KMS-11 (cell line): ENCODE measurements around the gene TRAPPC2B.
"Not testable (repeated sequence)": the region's sequence is repeated elsewhere in the genome, so short reads cannot be mapped to it uniquely, and the experiment has no call there.

Source experiments
- H2AFZ ChIP-seq: fragments of 200-600 bp; sonication (generic); 2 replicates; pipeline ENCODE4 v1.6.1; 2016; ENCODE audit warnings: antibody characterized with exemption, mixed run types, low read depth
- H3K27ac ChIP-seq: fragments of 200-600 bp; sonication (generic); 2 replicates; pipeline ENCODE4 v1.6.1; 2016; ENCODE audit warnings: mild to moderate bottlenecking, mixed run types
- H3K27me3 ChIP-seq: fragments of 200-600 bp; sonication (generic); 2 replicates; pipeline ENCODE4 v1.6.1; 2017; ENCODE audit warnings: mild to moderate bottlenecking, low read depth, mixed run types, moderate library complexity; ENCODE audit not compliant: insufficient read depth
- H3K36me3 ChIP-seq: fragments of 200-600 bp; sonication (generic); 2 replicates; pipeline ENCODE4 v1.6.1; 2017; ENCODE audit warnings: mild to moderate bottlenecking, mixed run types; ENCODE audit not compliant: insufficient read depth
- H3K4me1 ChIP-seq: fragments of 200-600 bp; sonication (generic); 2 replicates; pipeline ENCODE4 v1.6.1; 2016; ENCODE audit warnings: mild to moderate bottlenecking, low read depth, mixed run types; ENCODE audit not compliant: poor library complexity, severe bottlenecking
- H3K4me2 ChIP-seq: fragments of 200-600 bp; sonication (generic); 2 replicates; pipeline ENCODE4 v1.7.0; 2016; ENCODE audit warnings: mild to moderate bottlenecking, mixed run types
- H3K4me3 ChIP-seq: fragments of 200-600 bp; sonication (generic); IDR thresholded peaks from 2 replicates; pipeline ENCODE4 v1.6.1; 2017; ENCODE audit warnings: low read depth, low read length, mixed read lengths; ENCODE audit not compliant: insufficient read depth
- H3K79me2 ChIP-seq: fragments of 200-600 bp; sonication (generic); 2 replicates; pipeline ENCODE4 v1.6.1; 2016; ENCODE audit warnings: low read depth, mixed run types; ENCODE audit not compliant: insufficient read depth
- H3K9ac ChIP-seq: fragments of 200-600 bp; sonication (generic); 2 replicates; pipeline ENCODE4 v1.6.1; 2016; ENCODE audit warnings: mild to moderate bottlenecking, mixed run types
- H4K20me1 ChIP-seq: fragments of 200-600 bp; sonication (generic); 2 replicates; pipeline ENCODE4 v1.6.1; 2016; ENCODE audit warnings: mild to moderate bottlenecking, mixed run types; ENCODE audit not compliant: insufficient read depth
- TF ChIP-seq, protein P1 (sequence below): fragments of 200-600 bp; sonication (generic); conservative IDR thresholded peaks from 2 replicates; pipeline ENCODE4 v1.6.1; 2017; ENCODE audit warnings: low read depth, mild to moderate bottlenecking, antibody characterized with exemption, low read length, moderate library complexity, mixed read lengths

The TRAPPC2B gene

DNA sequence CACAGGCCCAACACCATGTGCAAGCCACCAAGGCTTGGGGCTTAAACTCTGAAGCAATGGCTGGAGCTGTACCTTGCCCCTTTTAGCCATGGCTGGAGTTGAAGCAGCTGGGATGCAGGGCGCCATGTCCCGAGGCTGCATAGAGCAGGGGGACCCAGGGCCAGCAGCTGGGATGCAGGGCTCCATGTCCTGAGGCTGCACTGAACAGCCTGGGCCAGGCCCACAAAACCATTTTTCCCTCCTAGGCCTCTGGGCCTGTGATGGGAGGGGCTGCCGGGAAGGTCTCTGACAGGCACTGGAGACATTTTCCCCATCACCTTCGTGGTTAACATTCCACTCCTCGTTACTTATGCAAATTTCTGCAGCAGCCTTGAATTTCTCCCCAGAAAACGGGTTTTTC, 10.8 kb downstream of the TRAPPC2B start:
- no peak overlapping the region for H3K27ac ChIP-seq
- H3K4me1 ChIP-seq = no peaks in the 10 kb centered on the region
- no peak overlapping the region for H2AFZ ChIP-seq
- TF ChIP-seq, protein P1, sequence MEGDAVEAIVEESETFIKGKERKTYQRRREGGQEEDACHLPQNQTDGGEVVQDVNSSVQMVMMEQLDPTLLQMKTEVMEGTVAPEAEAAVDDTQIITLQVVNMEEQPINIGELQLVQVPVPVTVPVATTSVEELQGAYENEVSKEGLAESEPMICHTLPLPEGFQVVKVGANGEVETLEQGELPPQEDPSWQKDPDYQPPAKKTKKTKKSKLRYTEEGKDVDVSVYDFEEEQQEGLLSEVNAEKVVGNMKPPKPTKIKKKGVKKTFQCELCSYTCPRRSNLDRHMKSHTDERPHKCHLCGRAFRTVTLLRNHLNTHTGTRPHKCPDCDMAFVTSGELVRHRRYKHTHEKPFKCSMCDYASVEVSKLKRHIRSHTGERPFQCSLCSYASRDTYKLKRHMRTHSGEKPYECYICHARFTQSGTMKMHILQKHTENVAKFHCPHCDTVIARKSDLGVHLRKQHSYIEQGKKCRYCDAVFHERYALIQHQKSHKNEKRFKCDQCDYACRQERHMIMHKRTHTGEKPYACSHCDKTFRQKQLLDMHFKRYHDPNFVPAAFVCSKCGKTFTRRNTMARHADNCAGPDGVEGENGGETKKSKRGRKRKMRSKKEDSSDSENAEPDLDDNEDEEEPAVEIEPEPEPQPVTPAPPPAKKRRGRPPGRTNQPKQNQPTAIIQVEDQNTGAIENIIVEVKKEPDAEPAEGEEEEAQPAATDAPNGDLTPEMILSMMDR = no peak
- no peak overlapping the region for H3K4me2 ChIP-seq
- H3K4me3 ChIP-seq = no peak overlapping the region
- no peaks in the 10 kb centered on the region for H3K27me3 ChIP-seq
- no peaks in the 10 kb centered on the region for H4K20me1 ChIP-seq
- no peaks in the 10 kb centered on the region for H3K36me3 ChIP-seq
- no peak overlapping the region for H3K9ac ChIP-seq
- no peaks in the 10 kb centered on the region for H3K79me2 ChIP-seq

DNA sequence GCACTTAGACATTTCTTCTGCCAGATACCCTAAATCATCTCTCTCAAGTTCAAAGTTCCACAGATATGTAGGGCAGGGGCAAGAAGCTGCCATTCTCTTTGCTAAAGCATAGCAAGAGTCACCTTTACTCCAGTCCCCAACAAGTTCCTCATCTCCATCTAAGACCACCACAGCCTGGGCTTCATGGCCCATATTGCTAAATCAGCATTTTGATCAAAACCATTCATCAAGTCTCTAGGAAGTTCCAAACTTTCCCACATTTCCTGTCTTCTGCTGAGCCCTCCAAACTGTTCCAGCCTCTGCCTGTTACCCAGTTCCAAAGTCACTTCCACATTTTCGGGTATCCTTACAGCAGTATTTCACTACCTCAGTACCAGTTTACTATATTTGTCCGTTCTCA, 11.3 kb downstream of the TRAPPC2B start:
- H3K27me3 ChIP-seq, H2AFZ ChIP-seq, H3K4me3 ChIP-seq, H4K20me1 ChIP-seq, H3K36me3 ChIP-seq, H3K4me2 ChIP-seq, H3K4me1 ChIP-seq, H3K9ac ChIP-seq, H3K79me2 ChIP-seq, H3K27ac ChIP-seq: not testable (repeated sequence)

DNA sequence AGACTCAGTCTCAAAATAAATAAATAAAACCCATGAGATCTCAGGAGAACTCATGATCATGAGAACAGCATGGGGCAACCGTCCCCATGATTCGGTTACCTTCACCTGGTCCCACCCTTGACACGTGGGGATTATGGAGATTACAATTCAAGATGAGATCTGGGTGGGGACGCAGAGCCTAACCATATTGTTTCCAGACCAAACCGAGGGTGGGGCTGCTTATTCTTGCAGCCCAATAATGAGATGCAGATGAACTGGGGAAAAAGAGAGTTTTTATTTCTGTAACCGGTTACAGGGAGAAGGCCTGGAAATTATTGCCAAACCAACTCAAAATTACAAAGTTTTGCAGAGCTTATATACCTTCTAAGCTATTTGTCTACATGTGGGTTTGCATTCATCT, 12.8 kb downstream of the TRAPPC2B start:
- H3K4me3 ChIP-seq = no peak overlapping the region
- H3K4me2 ChIP-seq = no peak overlapping the region
- TF ChIP-seq, protein P1 = no peak
- H3K27ac ChIP-seq = no peak overlapping the region
- H3K36me3 ChIP-seq = no peaks in the 10 kb centered on the region
- no peaks in the 10 kb centered on the region for H3K27me3 ChIP-seq
- H3K79me2 ChIP-seq = no peaks in the 10 kb centered on the region
- H4K20me1 ChIP-seq = no peaks in the 10 kb centered on the region
- no peak overlapping the region for H2AFZ ChIP-seq
- H3K4me1 ChIP-seq = no peaks in the 10 kb centered on the region
- no peak overlapping the region for H3K9ac ChIP-seq

DNA sequence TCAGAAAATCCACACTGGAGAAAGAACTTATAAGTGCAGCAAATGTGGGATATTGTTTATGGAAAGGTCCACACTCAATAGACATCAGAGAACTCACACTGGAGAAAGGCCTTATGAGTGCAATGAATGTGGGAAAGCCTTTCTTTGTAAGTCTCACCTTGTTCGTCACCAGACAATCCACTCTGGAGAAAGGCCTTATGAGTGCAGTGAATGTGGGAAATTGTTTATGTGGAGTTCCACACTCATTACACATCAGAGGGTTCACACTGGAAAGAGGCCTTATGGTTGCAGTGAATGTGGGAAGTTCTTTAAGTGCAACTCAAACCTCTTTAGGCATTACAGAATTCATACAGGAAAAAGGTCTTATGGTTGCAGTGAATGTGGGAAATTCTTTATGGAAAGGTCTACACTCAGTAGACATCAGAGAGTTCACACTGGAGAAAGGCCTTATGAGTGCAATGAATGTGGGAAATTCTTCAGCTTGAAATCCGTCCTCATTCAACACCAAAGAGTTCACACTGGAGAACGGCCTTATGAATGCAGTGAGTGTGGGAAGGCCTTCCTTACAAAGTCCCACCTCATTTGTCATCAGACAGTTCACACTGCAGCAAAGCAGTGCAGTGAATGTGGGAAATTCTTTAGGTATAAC, 14.3 kb downstream of the TRAPPC2B start:
- H3K4me2 ChIP-seq = no peak overlapping the region
- no peak overlapping the region for H2AFZ ChIP-seq
- H3K4me1 ChIP-seq = no peaks in the 10 kb centered on the region
- H3K27ac ChIP-seq = no peak overlapping the region
- no peak overlapping the region for H3K4me3 ChIP-seq
- TF ChIP-seq, protein P1 = no peak
- H3K36me3 ChIP-seq = no peaks in the 10 kb centered on the region
- H4K20me1 ChIP-seq = no peaks in the 10 kb centered on the region
- H3K9ac ChIP-seq = no peak overlapping the region
- no peaks in the 10 kb centered on the region for H3K79me2 ChIP-seq
- no peaks in the 10 kb centered on the region for H3K27me3 ChIP-seq

DNA sequence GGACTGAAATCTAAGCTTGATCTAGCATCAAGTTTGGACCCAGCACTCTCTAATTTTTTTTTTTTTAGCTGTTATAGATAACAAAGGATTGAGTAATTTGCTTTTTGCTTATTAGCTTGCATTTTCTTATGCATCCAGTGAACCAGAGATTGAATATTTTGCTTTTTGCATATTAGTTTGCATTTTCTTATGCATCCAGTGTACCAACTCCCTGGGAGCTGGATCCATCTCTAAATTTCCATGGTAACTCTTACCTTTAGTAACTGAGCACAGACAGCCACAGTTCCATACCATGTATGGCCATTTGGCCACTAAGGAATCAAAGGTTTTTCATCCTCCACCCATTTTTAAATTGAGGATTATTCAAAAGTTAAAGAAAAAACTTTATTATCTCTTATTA, 17.6 kb downstream of the TRAPPC2B start:
- TF ChIP-seq, protein P1 = no peak
- Histone ChIP-seq H3K36me3 (no peaks in the 10 kb centered on the region), H3K4me3 (no peak overlapping the region), H2AFZ (no peak overlapping the region), H3K79me2 (no peaks in the 10 kb centered on the region), H3K4me2 (no peak overlapping the region), H3K4me1 (no peaks in the 10 kb centered on the region), H3K27me3 (no peaks in the 10 kb centered on the region), H3K9ac (no peak overlapping the region), H4K20me1 (no peaks in the 10 kb centered on the region), H3K27ac (no peak overlapping the region)
